Neural cell (in vitro differentiated cells): ENCODE results near the gene RPAP2. TPM values are rescaled to one million over a fixed set of nuclear protein-coding genes. Genes with fewer than 3 reads are reported as not detected.
"Not testable (repeated sequence)": the region's sequence is repeated elsewhere in the genome, so short reads cannot be mapped to it uniquely, and the experiment has no call there.

ENCODE experiments used
- H2AFZ ChIP-seq: fragments of 200-600, 300-800 bp; sonication (generic), shearing (Covaris generic); 2 replicates; pipeline ENCODE4 v1.6.0; 2014; ENCODE audit warnings: low read depth, mild to moderate bottlenecking, antibody characterized with exemption, low read length, moderate library complexity
- H3F3A ChIP-seq: fragments of 200-600 bp; shearing (Covaris generic); 2 replicates; pipeline ENCODE4 v1.6.1; 2016; ENCODE audit warnings: mild to moderate bottlenecking, moderate library complexity, mixed read lengths, antibody characterized with exemption, low read length; ENCODE audit not compliant: insufficient read depth, poor library complexity, severe bottlenecking
- H3K27ac ChIP-seq: fragments of 200-600, 300-800 bp; sonication (generic), shearing (Covaris generic); 2 replicates; pipeline ENCODE4 v1.5.1; 2014; ENCODE audit warnings: mild to moderate bottlenecking, low read length, moderate library complexity
- H3K27me3 ChIP-seq: fragments of 300-800, 200-600 bp; sonication (generic), shearing (Covaris generic); 2 replicates; pipeline ENCODE4 v1.6.0; 2014; ENCODE audit warnings: mild to moderate bottlenecking, low read depth, low read length, moderate library complexity; ENCODE audit not compliant: insufficient read depth
- H3K36me3 ChIP-seq: fragments of 300-800, 200-600 bp; sonication (generic), shearing (Covaris generic); 2 replicates; pipeline ENCODE4 v1.5.1; 2014; ENCODE audit warnings: mild to moderate bottlenecking, antibody characterized with exemption, low read length, moderate library complexity; ENCODE audit not compliant: insufficient read depth
- H3K4me2 ChIP-seq: fragments of 300-800, 200-600 bp; sonication (generic), shearing (Covaris generic); 2 replicates; pipeline ENCODE4 v1.6.0; 2014; ENCODE audit warnings: mild to moderate bottlenecking, low read length
- H3K4me3 ChIP-seq: fragments of 300-800, 200-600 bp; sonication (generic), shearing (Covaris generic); 2 replicates; pipeline ENCODE4 v1.5.1; 2014; ENCODE audit warnings: mild to moderate bottlenecking, low read length, moderate library complexity
- H3K79me2 ChIP-seq: fragments of 200-600 bp; shearing (Covaris generic); replicated peaks from 2 replicates; pipeline ENCODE4 v1.6.0; 2014; ENCODE audit warnings: mild to moderate bottlenecking, low read length, moderate library complexity; ENCODE audit not compliant: insufficient read depth
- H3K9ac ChIP-seq: fragments of 300-800, 200-600 bp; sonication (generic), shearing (Covaris generic); 2 replicates; pipeline ENCODE4 v1.6.1; 2016; ENCODE audit warnings: mild to moderate bottlenecking, low read length, mixed read lengths
- H3K9me2 ChIP-seq: fragments of 200-600 bp; shearing (Covaris generic); 2 replicates; pipeline ENCODE4 v1.6.1; 2016; ENCODE audit warnings: mild to moderate bottlenecking, low read length, mixed read lengths; ENCODE audit not compliant: insufficient read depth
- H3K9me3 ChIP-seq: fragments of 200-600, 300-800 bp; sonication (generic), shearing (Covaris generic); 2 replicates; pipeline ENCODE4 v1.6.1; 2016; ENCODE audit warnings: mild to moderate bottlenecking, mixed run types, low read length, moderate library complexity, mixed read lengths
- H4K20me1 ChIP-seq: fragments of 200-600 bp; shearing (Covaris generic); 2 replicates; pipeline ENCODE4 v1.6.1; 2016; ENCODE audit warnings: mild to moderate bottlenecking, mixed run types; ENCODE audit not compliant: insufficient read depth
- CTCF ChIP-seq: fragments of 450-650 bp; IDR thresholded peaks from 2 replicates; pipeline ENCODE4 v1.5.1; 2014; ENCODE audit warnings: antibody characterized with exemption, mild to moderate bottlenecking, moderate library complexity; ENCODE audit not compliant: poor library complexity, severe bottlenecking
- EP300 ChIP-seq: fragments of 450-650 bp; conservative IDR thresholded peaks from 2 replicates; pipeline ENCODE4 v1.6.1; 2014; ENCODE audit warnings: antibody characterized with exemption, mild to moderate bottlenecking, moderate library complexity; ENCODE audit not compliant: poor library complexity, severe bottlenecking
- EZH2 ChIP-seq: fragments of 200-600, 300-800 bp; shearing (Covaris generic), sonication (generic); IDR thresholded peaks from 2 replicates; pipeline ENCODE4 v1.6.1; 2014; ENCODE audit warnings: antibody characterized with exemption, low read length, borderline replicate concordance, mild to moderate bottlenecking; ENCODE audit not compliant: insufficient read depth, poor library complexity, severe bottlenecking
- MXI1 ChIP-seq: fragments of 450-650 bp; conservative IDR thresholded peaks from 2 replicates; pipeline ENCODE4 v1.6.1; 2014; ENCODE audit warnings: antibody characterized with exemption, mild to moderate bottlenecking; ENCODE audit not compliant: poor library complexity, severe bottlenecking
- POLR2AphosphoS5 ChIP-seq: IDR thresholded peaks from 2 replicates; pipeline ENCODE4 v1.6.1; 2012
- RAD21 ChIP-seq: fragments of 450-650 bp; conservative IDR thresholded peaks from 2 replicates; pipeline ENCODE4 v1.6.1; 2014; ENCODE audit warnings: antibody characterized with exemption, mild to moderate bottlenecking, moderate library complexity
- REST ChIP-seq: IDR thresholded peaks from 2 replicates; pipeline ENCODE4 v1.6.1; 2012; ENCODE audit warnings: borderline replicate concordance
- SMC3 ChIP-seq: fragments of 450-650 bp; conservative IDR thresholded peaks from 2 replicates; pipeline ENCODE4 v1.6.1; 2014; ENCODE audit warnings: antibody characterized with exemption, mild to moderate bottlenecking, moderate library complexity; ENCODE audit not compliant: poor library complexity
- TAF1 ChIP-seq: IDR thresholded peaks from 2 replicates; pipeline ENCODE4 v1.6.1; 2012; ENCODE audit warnings: low read depth
- polyA plus RNA-seq: library from polyadenylated mRNA; depleted of rRNA; stranded (reverse); fragments of >200 nt; gene quantifications from 2 replicates; pipeline ENCODE4 v1.2.3, GENCODE V29; 2014

The RPAP2 gene
- polyA plus RNA-seq, 1 donor from 2014 or later, result 9.3 TPM

DNA sequence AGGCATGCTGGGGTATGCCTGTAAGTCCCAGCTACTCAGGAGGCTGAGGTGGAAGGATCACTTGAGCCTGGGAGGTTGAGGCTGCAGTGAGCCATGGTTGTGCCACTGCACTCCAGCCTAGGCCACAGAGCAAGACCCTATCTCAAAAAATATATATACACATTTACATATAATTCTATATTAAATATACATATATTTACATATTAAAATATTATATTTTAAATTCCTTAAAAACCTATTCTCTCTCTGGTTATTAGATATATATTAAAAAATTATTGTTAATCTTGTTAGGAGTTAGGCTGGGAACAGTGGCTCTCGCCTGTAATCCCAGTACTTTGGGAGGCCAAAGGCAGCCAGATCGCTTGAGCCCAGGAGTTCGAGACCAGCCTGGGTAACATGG is 22.8 kb upstream of the RPAP2 start:
- TF ChIP-seq POLR2AphosphoS5 (no peak), SMC3 (no peak), MXI1 (no peak), EZH2 (no peak), RAD21 (no peak), REST (no peak), TAF1 (no peak), CTCF (no peak), EP300 (no peak)
- Histone ChIP-seq H3F3A (no peaks in the 10 kb centered on the region), H3K27ac (no peak overlapping the region)

GRCh38 chr1:92277105-92277723 is 21.6 kb upstream of the RPAP2 start:
- H3K4me3 ChIP-seq, result no peak overlapping the region
- TF ChIP-seq RAD21 (no peak), EZH2 (no peak), EP300 (no peak), REST (no peak), POLR2AphosphoS5 (no peak), TAF1 (no peak), CTCF (no peak), SMC3 (no peak), MXI1 (no peak)
- no peaks in the 10 kb centered on the region for H3K79me2 ChIP-seq
- no peaks in the 10 kb centered on the region for H3K27me3 ChIP-seq
- no peaks in the 10 kb centered on the region for H3K9me3 ChIP-seq
- no peak overlapping the region for H3K4me2 ChIP-seq
- H4K20me1 ChIP-seq, result no peaks in the 10 kb centered on the region
- H3K27ac ChIP-seq, result no peak overlapping the region
- H3K9me2 ChIP-seq, result no peaks in the 10 kb centered on the region
- H2AFZ ChIP-seq, result no peak overlapping the region
- H3F3A ChIP-seq, result no peaks in the 10 kb centered on the region
- H3K9ac ChIP-seq, result no peak overlapping the region
- peaks cover 5% of the 10 kb centered on the region for H3K36me3 ChIP-seq

More for the DNA sequence above, 22.8 kb upstream of the RPAP2 start:
- H4K20me1 ChIP-seq, result no peaks in the 10 kb centered on the region
- H3K4me2 ChIP-seq, result no peak overlapping the region
- no peaks in the 10 kb centered on the region for H3K9me3 ChIP-seq
- H3K79me2 ChIP-seq, result no peaks in the 10 kb centered on the region
- no peak overlapping the region for H3K4me3 ChIP-seq
- no peak overlapping the region for H2AFZ ChIP-seq
- no peaks in the 10 kb centered on the region for H3K27me3 ChIP-seq
- H3K9me2 ChIP-seq, result no peaks in the 10 kb centered on the region
- H3K9ac ChIP-seq, result no peak overlapping the region
- H3K36me3 ChIP-seq, result peaks cover 5% of the 10 kb centered on the region

- H4K20me1 ChIP-seq, H3K4me3 ChIP-seq, H3K9me2 ChIP-seq, H3K79me2 ChIP-seq, H3K27me3 ChIP-seq, H3K9ac ChIP-seq, H3K9me3 ChIP-seq, H3K4me2 ChIP-seq, H3K27ac ChIP-seq, H3K36me3 ChIP-seq, H2AFZ ChIP-seq, H3F3A ChIP-seq: not testable (repeated sequence)
Measured at GRCh38 chr1:92279781-92280180, 19.1 kb upstream of the RPAP2 start.
